KMS-11 (cell line): ENCODE results near the gene TMPRSS5.

Source experiments
- H2AFZ ChIP-seq: fragments of 200-600 bp; sonication (generic); 2 replicates; pipeline ENCODE4 v1.6.1; 2016; ENCODE audit warnings: antibody characterized with exemption, mixed run types, low read depth
- H3K27ac ChIP-seq: fragments of 200-600 bp; sonication (generic); 2 replicates; pipeline ENCODE4 v1.6.1; 2016; ENCODE audit warnings: mild to moderate bottlenecking, mixed run types
- H3K27me3 ChIP-seq: fragments of 200-600 bp; sonication (generic); 2 replicates; pipeline ENCODE4 v1.6.1; 2017; ENCODE audit warnings: mild to moderate bottlenecking, low read depth, mixed run types, moderate library complexity; ENCODE audit not compliant: insufficient read depth
- H3K36me3 ChIP-seq: fragments of 200-600 bp; sonication (generic); 2 replicates; pipeline ENCODE4 v1.6.1; 2017; ENCODE audit warnings: mild to moderate bottlenecking, mixed run types; ENCODE audit not compliant: insufficient read depth
- H3K4me1 ChIP-seq: fragments of 200-600 bp; sonication (generic); 2 replicates; pipeline ENCODE4 v1.6.1; 2016; ENCODE audit warnings: mild to moderate bottlenecking, low read depth, mixed run types; ENCODE audit not compliant: poor library complexity, severe bottlenecking
- H3K4me2 ChIP-seq: fragments of 200-600 bp; sonication (generic); 2 replicates; pipeline ENCODE4 v1.7.0; 2016; ENCODE audit warnings: mild to moderate bottlenecking, mixed run types
- H3K4me3 ChIP-seq: fragments of 200-600 bp; sonication (generic); IDR thresholded peaks from 2 replicates; pipeline ENCODE4 v1.6.1; 2017; ENCODE audit warnings: low read depth, low read length, mixed read lengths; ENCODE audit not compliant: insufficient read depth
- H3K79me2 ChIP-seq: fragments of 200-600 bp; sonication (generic); 2 replicates; pipeline ENCODE4 v1.6.1; 2016; ENCODE audit warnings: low read depth, mixed run types; ENCODE audit not compliant: insufficient read depth
- H3K9ac ChIP-seq: fragments of 200-600 bp; sonication (generic); 2 replicates; pipeline ENCODE4 v1.6.1; 2016; ENCODE audit warnings: mild to moderate bottlenecking, mixed run types
- H4K20me1 ChIP-seq: fragments of 200-600 bp; sonication (generic); 2 replicates; pipeline ENCODE4 v1.6.1; 2016; ENCODE audit warnings: mild to moderate bottlenecking, mixed run types; ENCODE audit not compliant: insufficient read depth
- CTCF ChIP-seq: fragments of 200-600 bp; sonication (generic); conservative IDR thresholded peaks from 2 replicates; pipeline ENCODE4 v1.6.1; 2017; ENCODE audit warnings: low read depth, mild to moderate bottlenecking, antibody characterized with exemption, low read length, moderate library complexity, mixed read lengths

Gene TMPRSS5

DNA sequence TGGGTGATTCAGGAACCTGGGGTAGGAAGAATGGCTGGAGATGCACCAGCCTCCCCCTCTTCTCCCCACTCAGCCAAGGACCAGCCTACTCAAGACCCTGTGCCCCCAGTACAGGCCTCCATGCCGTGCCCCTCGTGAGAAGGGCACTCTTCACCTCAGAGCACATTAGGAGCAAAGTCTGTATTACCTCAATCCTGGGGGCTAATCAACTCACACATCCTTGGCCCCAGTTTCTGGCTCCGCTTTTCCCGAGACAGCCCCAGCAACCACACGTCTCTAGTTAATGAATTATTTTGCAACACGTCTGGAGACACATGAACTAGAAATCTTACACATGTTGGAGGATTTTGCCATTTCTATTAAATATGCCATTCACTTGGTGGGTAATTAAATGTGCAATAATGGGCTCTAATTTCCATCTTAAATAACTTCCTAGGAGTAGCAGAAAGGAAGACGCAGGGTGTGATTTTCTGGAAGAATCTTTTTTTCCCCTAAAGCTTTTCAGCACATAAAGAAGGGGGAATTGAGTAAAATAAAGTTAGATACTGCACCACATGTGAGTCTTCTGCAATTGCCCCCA, 63.0 kb downstream of the TMPRSS5 start:
- H3K9ac ChIP-seq, result no peak overlapping the region
- no peaks in the 10 kb centered on the region for H3K27me3 ChIP-seq
- no peak overlapping the region for H2AFZ ChIP-seq
- H3K4me1 ChIP-seq, result no peaks in the 10 kb centered on the region
- H3K27ac ChIP-seq, result no peak overlapping the region
- no peaks in the 10 kb centered on the region for H3K79me2 ChIP-seq
- H3K36me3 ChIP-seq, result no peaks in the 10 kb centered on the region
- H3K4me2 ChIP-seq, result no peak overlapping the region
- no peak overlapping the region for H3K4me3 ChIP-seq
- no peak for TF ChIP-seq CTCF
- H4K20me1 ChIP-seq, result no peaks in the 10 kb centered on the region

DNA sequence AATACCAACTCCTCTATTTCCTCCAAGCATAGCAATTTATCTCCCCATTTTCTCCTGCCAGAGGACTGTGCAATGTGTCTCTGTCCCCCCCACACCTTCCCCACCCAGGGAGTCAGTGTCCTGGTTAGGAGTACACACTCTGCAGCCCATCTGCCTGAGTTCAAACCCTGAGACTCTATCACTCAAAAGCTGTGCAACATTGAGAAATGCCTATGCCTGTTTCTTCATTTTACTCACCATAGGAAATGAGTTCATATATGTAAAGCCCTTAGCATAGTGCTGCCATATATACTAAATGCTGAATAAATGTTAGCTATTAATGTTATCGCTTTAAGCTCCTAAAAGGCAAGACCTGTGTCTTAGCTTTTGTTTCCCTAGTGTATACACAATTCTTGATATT, 64.0 kb downstream of the TMPRSS5 start:
- Histone ChIP-seq H3K27me3 (no peaks in the 10 kb centered on the region), H3K4me1 (no peaks in the 10 kb centered on the region), H3K4me3 (no peak overlapping the region), H3K27ac (no peak overlapping the region), H3K79me2 (no peaks in the 10 kb centered on the region), H2AFZ (no peak overlapping the region), H3K9ac (no peak overlapping the region), H3K4me2 (no peak overlapping the region), H4K20me1 (no peaks in the 10 kb centered on the region), H3K36me3 (no peaks in the 10 kb centered on the region)
- TF ChIP-seq CTCF, result no peak

GRCh38 chr11:113638376-113638775, 67.7 kb downstream of the TMPRSS5 start:
- Histone ChIP-seq H3K27me3 (no peaks in the 10 kb centered on the region), H3K79me2 (no peaks in the 10 kb centered on the region), H3K4me3 (no peak overlapping the region), H3K27ac (no peak overlapping the region), H3K36me3 (no peaks in the 10 kb centered on the region), H2AFZ (no peak overlapping the region), H3K4me2 (no peak overlapping the region), H3K4me1 (no peaks in the 10 kb centered on the region), H4K20me1 (no peaks in the 10 kb centered on the region), H3K9ac (no peak overlapping the region)
- TF ChIP-seq CTCF, result no peak

GRCh38 chr11:113637636-113638035, 68.5 kb downstream of the TMPRSS5 start:
- no peak for TF ChIP-seq CTCF
- Histone ChIP-seq H2AFZ (no peak overlapping the region), H3K79me2 (no peaks in the 10 kb centered on the region)

More at GRCh38 chr11:113637636-113638035, 68.5 kb downstream of the TMPRSS5 start:
- Histone ChIP-seq H3K4me2 (no peak overlapping the region), H3K27me3 (no peaks in the 10 kb centered on the region), H4K20me1 (no peaks in the 10 kb centered on the region), H3K4me3 (no peak overlapping the region), H3K9ac (no peak overlapping the region), H3K36me3 (no peaks in the 10 kb centered on the region), H3K27ac (no peak overlapping the region), H3K4me1 (no peaks in the 10 kb centered on the region)
